Stimulated activated naive CD4-positive, alpha-beta T cell (primary cell): ENCODE data around the gene CYGB.

Experiments
- DNase-seq, 6 experiments: peaks; one replicate each; lab custom pipeline; 2025; lab: John Stamatoyannopoulos, UW

CYGB gene

GRCh38 chr17:76479515-76480060, 57.9 kb downstream of the CYGB start:
- no peak for DNase-seq

DNA sequence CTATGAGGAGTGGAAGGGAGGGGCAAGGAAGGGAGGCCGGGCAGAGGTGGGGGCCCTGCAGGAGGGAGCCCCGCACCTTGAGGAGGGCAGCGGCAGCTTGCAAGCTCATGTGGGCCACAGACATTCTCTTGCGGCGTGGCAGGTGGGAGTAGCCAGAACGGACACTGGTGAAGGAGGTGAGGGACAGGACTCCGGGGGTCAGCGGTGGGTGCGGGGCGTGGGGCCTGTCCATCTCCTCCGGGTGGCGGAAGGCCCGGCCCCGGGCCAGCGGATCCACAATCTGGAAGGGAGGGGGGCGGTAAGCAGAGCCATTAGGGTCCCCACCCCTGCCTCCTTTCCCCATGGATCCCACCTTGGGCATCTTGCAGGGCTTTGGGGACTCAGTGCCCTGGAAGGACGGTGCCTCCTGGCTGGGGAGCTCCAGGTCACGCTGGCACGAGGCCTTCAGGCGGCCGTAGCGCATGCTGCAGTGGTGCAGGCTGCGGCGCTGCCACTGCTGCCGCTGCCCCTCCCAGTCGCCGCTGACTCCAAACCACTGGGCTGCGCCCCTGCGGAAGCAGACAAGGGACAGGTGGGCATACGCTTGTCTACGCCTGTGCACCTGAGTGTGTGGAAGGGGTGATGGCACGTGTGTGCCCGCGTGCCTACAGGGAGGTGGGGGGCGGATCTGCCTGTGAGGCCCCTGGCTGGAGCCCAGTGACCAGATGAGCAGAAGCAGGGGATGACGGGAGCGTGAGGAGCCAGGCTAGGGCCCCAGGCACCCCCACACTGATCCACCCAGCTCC, 58.6 kb downstream of the CYGB start:
- no peak for DNase-seq

DNA sequence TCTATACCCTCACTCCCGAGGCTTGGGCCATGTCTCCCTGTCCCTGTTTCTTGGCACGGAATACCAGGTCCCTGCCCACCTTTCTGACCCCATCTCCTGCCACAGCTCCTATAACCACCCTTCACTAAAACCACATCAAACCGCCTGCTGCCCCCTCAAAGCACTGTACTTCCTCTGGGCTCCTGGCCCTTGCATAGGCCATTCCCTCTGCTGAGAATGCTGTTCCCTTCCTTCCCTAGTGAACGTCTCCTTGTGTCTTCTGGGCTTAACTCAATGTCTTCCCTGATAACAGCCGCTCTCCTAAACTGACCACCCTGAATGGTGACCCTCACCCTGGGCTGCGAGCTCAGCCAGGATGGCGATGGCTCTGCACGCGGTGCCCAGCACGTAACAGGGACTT, 59.4 kb downstream of the CYGB start:
- no peak for DNase-seq

DNA sequence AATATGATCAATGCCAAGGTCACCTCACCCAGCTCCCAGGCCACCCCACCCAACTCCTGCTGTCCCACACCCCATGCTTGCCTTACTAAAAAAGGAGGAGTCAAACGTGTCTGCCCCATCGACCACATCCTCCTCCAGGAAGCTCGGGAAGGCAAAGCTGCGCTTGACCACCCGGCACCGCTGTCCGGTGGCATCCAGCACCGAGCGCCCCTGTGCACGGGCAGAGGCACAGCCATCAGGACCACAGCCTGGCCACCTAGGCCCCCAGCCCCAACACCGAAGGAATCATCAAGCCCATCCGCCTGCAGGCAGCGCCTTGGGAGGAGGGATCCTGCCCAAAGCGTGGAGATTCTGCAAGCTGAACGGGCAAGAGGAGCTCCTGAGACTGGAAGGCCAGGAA, 59.9 kb downstream of the CYGB start:
- DNase-seq: no peak
